ENCODE data around the gene JUNB. TPM values are rescaled to one million over a fixed set of nuclear protein-coding genes. Genes with fewer than 3 reads are reported as not detected.

Gene JUNB
- total and polyA plus RNA-seq, 2 of the 13 experiments (the other 11 are each of a cell fraction or from before 2014, with no cell fraction given), result 7.7 to 8.2 TPM

GRCh38 chr19:12782424-12783290, 8.6 kb upstream of the JUNB start (continued):
- TF ChIP-seq, protein P1, sequence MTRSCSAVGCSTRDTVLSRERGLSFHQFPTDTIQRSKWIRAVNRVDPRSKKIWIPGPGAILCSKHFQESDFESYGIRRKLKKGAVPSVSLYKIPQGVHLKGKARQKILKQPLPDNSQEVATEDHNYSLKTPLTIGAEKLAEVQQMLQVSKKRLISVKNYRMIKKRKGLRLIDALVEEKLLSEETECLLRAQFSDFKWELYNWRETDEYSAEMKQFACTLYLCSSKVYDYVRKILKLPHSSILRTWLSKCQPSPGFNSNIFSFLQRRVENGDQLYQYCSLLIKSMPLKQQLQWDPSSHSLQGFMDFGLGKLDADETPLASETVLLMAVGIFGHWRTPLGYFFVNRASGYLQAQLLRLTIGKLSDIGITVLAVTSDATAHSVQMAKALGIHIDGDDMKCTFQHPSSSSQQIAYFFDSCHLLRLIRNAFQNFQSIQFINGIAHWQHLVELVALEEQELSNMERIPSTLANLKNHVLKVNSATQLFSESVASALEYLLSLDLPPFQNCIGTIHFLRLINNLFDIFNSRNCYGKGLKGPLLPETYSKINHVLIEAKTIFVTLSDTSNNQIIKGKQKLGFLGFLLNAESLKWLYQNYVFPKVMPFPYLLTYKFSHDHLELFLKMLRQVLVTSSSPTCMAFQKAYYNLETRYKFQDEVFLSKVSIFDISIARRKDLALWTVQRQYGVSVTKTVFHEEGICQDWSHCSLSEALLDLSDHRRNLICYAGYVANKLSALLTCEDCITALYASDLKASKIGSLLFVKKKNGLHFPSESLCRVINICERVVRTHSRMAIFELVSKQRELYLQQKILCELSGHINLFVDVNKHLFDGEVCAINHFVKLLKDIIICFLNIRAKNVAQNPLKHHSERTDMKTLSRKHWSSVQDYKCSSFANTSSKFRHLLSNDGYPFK (CRISPR knock-in tag; IDR thresholded peaks at IDR 0.05; ENCODE audit: borderline replicate concordance), result no peak
- TF ChIP-seq PREB (CRISPR knock-in tag; IDR thresholded peaks at IDR 0.05) (no peak), SCMH1 (CRISPR knock-in tag; IDR thresholded peaks at IDR 0.05; ENCODE audit: borderline replicate concordance) (no peak), PATZ1 (CRISPR knock-in tag; IDR thresholded peaks at IDR 0.05) (peak; percentile 92), GABPB1 (CRISPR knock-in tag; IDR thresholded peaks at IDR 0.05) (peak; percentile 40; the same call in 1 of the 2 replicates), HIC2 (CRISPR knock-in tag; IDR thresholded peaks at IDR 0.05; ENCODE audit: low read depth) (no peak), GATAD2A (CRISPR knock-in tag; IDR thresholded peaks at IDR 0.05) (peak; percentile 33; the same call in 1 of the 2 replicates), TFDP2 (CRISPR knock-in tag; IDR thresholded peaks at IDR 0.05) (peak; percentile 26; the same call in 1 of the 2 replicates)
- TF ChIP-seq, protein P2, sequence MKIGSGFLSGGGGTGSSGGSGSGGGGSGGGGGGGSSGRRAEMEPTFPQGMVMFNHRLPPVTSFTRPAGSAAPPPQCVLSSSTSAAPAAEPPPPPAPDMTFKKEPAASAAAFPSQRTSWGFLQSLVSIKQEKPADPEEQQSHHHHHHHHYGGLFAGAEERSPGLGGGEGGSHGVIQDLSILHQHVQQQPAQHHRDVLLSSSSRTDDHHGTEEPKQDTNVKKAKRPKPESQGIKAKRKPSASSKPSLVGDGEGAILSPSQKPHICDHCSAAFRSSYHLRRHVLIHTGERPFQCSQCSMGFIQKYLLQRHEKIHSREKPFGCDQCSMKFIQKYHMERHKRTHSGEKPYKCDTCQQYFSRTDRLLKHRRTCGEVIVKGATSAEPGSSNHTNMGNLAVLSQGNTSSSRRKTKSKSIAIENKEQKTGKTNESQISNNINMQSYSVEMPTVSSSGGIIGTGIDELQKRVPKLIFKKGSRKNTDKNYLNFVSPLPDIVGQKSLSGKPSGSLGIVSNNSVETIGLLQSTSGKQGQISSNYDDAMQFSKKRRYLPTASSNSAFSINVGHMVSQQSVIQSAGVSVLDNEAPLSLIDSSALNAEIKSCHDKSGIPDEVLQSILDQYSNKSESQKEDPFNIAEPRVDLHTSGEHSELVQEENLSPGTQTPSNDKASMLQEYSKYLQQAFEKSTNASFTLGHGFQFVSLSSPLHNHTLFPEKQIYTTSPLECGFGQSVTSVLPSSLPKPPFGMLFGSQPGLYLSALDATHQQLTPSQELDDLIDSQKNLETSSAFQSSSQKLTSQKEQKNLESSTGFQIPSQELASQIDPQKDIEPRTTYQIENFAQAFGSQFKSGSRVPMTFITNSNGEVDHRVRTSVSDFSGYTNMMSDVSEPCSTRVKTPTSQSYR (CRISPR knock-in tag; IDR thresholded peaks at IDR 0.05; ENCODE audit: borderline replicate concordance), result peak; percentile 14; the same call in 1 of the 2 replicates
- TF ChIP-seq, protein P3, sequence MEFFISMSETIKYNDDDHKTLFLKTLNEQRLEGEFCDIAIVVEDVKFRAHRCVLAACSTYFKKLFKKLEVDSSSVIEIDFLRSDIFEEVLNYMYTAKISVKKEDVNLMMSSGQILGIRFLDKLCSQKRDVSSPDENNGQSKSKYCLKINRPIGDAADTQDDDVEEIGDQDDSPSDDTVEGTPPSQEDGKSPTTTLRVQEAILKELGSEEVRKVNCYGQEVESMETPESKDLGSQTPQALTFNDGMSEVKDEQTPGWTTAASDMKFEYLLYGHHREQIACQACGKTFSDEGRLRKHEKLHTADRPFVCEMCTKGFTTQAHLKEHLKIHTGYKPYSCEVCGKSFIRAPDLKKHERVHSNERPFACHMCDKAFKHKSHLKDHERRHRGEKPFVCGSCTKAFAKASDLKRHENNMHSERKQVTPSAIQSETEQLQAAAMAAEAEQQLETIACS (CRISPR knock-in tag; IDR thresholded peaks at IDR 0.05), result peak; percentile 78
- TF ChIP-seq, protein P4, sequence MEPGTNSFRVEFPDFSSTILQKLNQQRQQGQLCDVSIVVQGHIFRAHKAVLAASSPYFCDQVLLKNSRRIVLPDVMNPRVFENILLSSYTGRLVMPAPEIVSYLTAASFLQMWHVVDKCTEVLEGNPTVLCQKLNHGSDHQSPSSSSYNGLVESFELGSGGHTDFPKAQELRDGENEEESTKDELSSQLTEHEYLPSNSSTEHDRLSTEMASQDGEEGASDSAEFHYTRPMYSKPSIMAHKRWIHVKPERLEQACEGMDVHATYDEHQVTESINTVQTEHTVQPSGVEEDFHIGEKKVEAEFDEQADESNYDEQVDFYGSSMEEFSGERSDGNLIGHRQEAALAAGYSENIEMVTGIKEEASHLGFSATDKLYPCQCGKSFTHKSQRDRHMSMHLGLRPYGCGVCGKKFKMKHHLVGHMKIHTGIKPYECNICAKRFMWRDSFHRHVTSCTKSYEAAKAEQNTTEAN (CRISPR knock-in tag; conservative IDR thresholded peaks at IDR 0.05), result no peak

Measured in HepG2 (cell line).